Body of pancreas (tissue), 4 donors: ENCODE results near the gene ISOC2. TPM values are rescaled to one million over a fixed set of nuclear protein-coding genes. Genes with fewer than 3 reads are reported as not detected.

Experiments used
- ATAC-seq: fragments of 150-250 bp; one replicate; pipeline ENCODE4 v1.9.1; 2016
- DNase-seq, 4 donors: peaks; one replicate each; pipeline ENCODE4 v3.0.0-alpha.2; 2019
- H3K27ac ChIP-seq, 4 donors: fragments of 200-600 bp; sonication (generic); 1 replicate in 3 of 4; 2 replicates in 1 of 4; pipeline versions ENCODE4 v1.5.1 to v1.6.1; 2016 to 2019; ENCODE audit warnings: mild to moderate bottlenecking in 1 of 4, mixed read lengths in 1 of 4, moderate library complexity in 1 of 4
- H3K27me3 ChIP-seq, 2 donors: fragments of 200-600 bp; sonication (generic); one replicate each; pipeline ENCODE4 v1.6.0; 2016; ENCODE audit warnings: mild to moderate bottlenecking in 1 of 2
- H3K36me3 ChIP-seq, 2 donors: fragments of 200-600 bp; sonication (generic); replicated peaks in 1 of 2; 2 replicates each; pipeline ENCODE4 v1.5.1; 2016; ENCODE audit warnings: low read depth in 2 of 2; ENCODE audit not compliant: insufficient read depth in 1 of 2
- H3K4me1 ChIP-seq: fragments of 200-600 bp; sonication (generic); one replicate; pipeline ENCODE4 v1.6.0; 2016
- H3K4me3 ChIP-seq, 2 donors: fragments of 200-600 bp; sonication (generic); 1 replicate in 1 of 2; 2 replicates in 1 of 2; pipeline ENCODE4 v1.5.1; 2016 to 2019
- H3K9me3 ChIP-seq, 3 donors: fragments of 200-600 bp; sonication (generic); 1 replicate in 2 of 3; 2 replicates in 1 of 3; pipeline ENCODE4 v1.5.1; 2016
- CTCF ChIP-seq, 7 experiments: fragments of 450-650 bp in 4 of 7; fragments of 200-600 bp in 3 of 7; sonication (generic) in 3 of 7; IDR thresholded peaks; one replicate each; pipeline ENCODE4 v1.5.1; 2016 to 2019; ENCODE audit warnings: antibody characterized with exemption in 7 of 7
- POLR2A ChIP-seq, 3 donors: fragments of 450-650 bp; IDR thresholded peaks; one replicate each; pipeline ENCODE4 v1.6.1; 2016; ENCODE audit warnings: antibody characterized with exemption in 3 of 3, mild to moderate bottlenecking in 2 of 3
- WGBS, 2 donors: methylation state at CpG; one replicate each; pipeline ENCODE4 v1.1.5; 2017; 5-methylcytosine and 5-hydroxymethylcytosine counted together
- intact Hi-C: fragments of 100-400 bp; cut with DNase I; formaldehyde crosslinking; loops from one replicate; pipeline ENCODE4 v1.15.1; 2023
- total RNA-seq, 2 donors: library from RNA; depleted of rRNA; stranded (reverse); fragments of >200 nt; gene quantifications; one replicate each; pipeline ENCODE4 v1.1.0, GENCODE V29; 2016

Gene ISOC2
- total RNA-seq, 2 donors from 2014 or later = 38.4 to 75.8 TPM

- 80 to 92% methylated on average over 2 to 4 of the region's 4 CpGs for WGBS, 2 donors
- Histone ChIP-seq H3K27ac (no peak overlapping the region), H3K27me3 (peaks cover 0 to 17% of the 10 kb centered on the region in 2 donors), H3K4me1 (no peaks in the 10 kb centered on the region), H3K4me3 (no peak overlapping the region), H3K36me3 (no peaks in the 10 kb centered on the region), H3K9me3 (no peaks in the 10 kb centered on the region)
- TF ChIP-seq POLR2A (IDR thresholded peaks at IDR 0.05) (no peak), CTCF (IDR thresholded peaks at IDR 0.05) (no peak)
- no peak for ATAC-seq
- intact Hi-C loops = no loop called here
- DNase-seq = no peak
Observed at GRCh38 chr19:55435020-55435419, 26.4 kb downstream of the ISOC2 start.

GRCh38 chr19:55434356-55434919, 27.0 kb downstream of the ISOC2 start:
- H3K27ac ChIP-seq = no peak overlapping the region
- no peaks in the 10 kb centered on the region for H3K4me1 ChIP-seq
- TF ChIP-seq POLR2A (IDR thresholded peaks at IDR 0.05) (no peak), CTCF (IDR thresholded peaks at IDR 0.05) (no peak)
- no peaks in the 10 kb centered on the region for H3K36me3 ChIP-seq
- no peak overlapping the region for H3K4me3 ChIP-seq
- 53 to 56% methylated on average over 4 of the region's 4 CpGs for WGBS, 2 donors
- ATAC-seq = no peak
- DNase-seq = no peak
- H3K9me3 ChIP-seq = no peaks in the 10 kb centered on the region
- peaks cover 0 to 16% of the 10 kb centered on the region in 2 donors for H3K27me3 ChIP-seq
- intact Hi-C loops = no loop called here

- Histone ChIP-seq H3K9me3 (no peaks in the 10 kb centered on the region), H3K4me1 (no peaks in the 10 kb centered on the region), H3K27ac (no peak overlapping the region), H3K4me3 (no peak overlapping the region), H3K27me3 (peaks cover 0 to 14% of the 10 kb centered on the region in 2 donors), H3K36me3 (no peaks in the 10 kb centered on the region)
- TF ChIP-seq POLR2A (IDR thresholded peaks at IDR 0.05) (no peak), CTCF (IDR thresholded peaks at IDR 0.05) (no peak)
- 5% methylated on average over 13 of the region's 48 CpGs; no CpG with 5 or more reads in 1 of the 2 donors for WGBS, 2 donors
- DNase-seq = no peak
- intact Hi-C loops = no loop called here
- no peak for ATAC-seq
Observed at GRCh38 chr19:55433292-55433691, 28.1 kb downstream of the ISOC2 start.

- no peak for TF ChIP-seq POLR2A (IDR thresholded peaks at IDR 0.05)
- Histone ChIP-seq H3K9me3 (no peaks in the 10 kb centered on the region), H3K4me1 (no peaks in the 10 kb centered on the region), H3K27me3 (peaks cover 0 to 10% of the 10 kb centered on the region in 2 donors), H3K4me3 (no peak overlapping the region), H3K27ac (no peak overlapping the region), H3K36me3 (no peaks in the 10 kb centered on the region)
- DNase-seq (no peak), ATAC-seq (no peak)
- WGBS, 2 donors = 77 to 78% methylated on average over 10 to 14 of the region's 14 CpGs
- intact Hi-C loops = no loop called here
Observed at GRCh38 chr19:55432241-55432959, 29.0 kb downstream of the ISOC2 start.

GRCh38 chr19:55431183-55431582, 30.3 kb downstream of the ISOC2 start:
- H3K4me3 ChIP-seq = no peak overlapping the region
- DNase-seq (no peak), ATAC-seq (no peak)
- H3K27ac ChIP-seq = no peak overlapping the region
- WGBS, 2 donors = 93 to 100% methylated on average over 1 of the region's 1 CpG
- no peaks in the 10 kb centered on the region for H3K36me3 ChIP-seq
- intact Hi-C loops = no loop called here
- TF ChIP-seq CTCF (IDR thresholded peaks at IDR 0.05) = no peak
- no peak for TF ChIP-seq POLR2A (IDR thresholded peaks at IDR 0.05)
- peaks cover 0 to 10% of the 10 kb centered on the region in 2 donors for H3K27me3 ChIP-seq
- no peaks in the 10 kb centered on the region for H3K9me3 ChIP-seq
- H3K4me1 ChIP-seq = no peaks in the 10 kb centered on the region
